ENCODE data around the gene PAX7.

PAX7 gene

DNA sequence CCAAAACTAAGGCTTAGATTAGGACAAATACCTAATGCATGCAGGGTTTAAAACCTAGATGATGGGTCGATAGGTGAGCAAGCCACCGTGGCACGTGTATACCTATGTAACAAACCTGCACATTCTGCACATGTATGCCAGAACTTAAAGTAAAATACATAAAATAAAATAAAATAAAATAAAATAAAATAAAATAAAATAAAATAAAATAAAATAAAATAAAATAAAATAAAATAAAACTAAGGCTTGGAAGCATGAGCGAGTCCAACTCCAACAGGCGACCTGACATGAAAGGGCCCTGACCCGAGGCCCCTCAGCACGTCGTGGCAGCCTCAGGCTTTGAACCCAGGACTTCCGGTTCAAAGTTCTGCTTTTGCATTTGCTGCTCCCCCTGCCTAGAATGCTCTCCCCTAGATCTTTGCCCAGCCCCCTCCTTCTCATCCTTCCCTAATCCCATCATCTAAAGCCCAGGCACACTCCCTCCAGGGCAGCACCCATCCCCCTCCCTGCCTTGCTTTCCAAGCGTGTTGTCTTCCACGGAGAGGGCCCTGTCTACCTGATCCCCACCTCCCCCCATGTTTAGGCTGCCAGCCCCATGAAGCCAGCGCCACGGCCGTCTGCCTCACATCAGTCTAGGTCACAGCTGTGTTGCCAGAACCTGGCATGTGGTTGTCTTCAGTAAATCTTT, 164.5 kb downstream of the PAX7 start:
- no peak for ATAC-seq (ENCODE audit: insufficient read depth, low read depth)
- Histone ChIP-seq H3K36me3 (ENCODE audit: insufficient read depth, low read length) (no peaks in the 10 kb centered on the region), H2AFZ (ENCODE audit: low read depth, low read length) (no peak overlapping the region), H4K20me1 (ENCODE audit: insufficient read depth, low read length) (no peaks in the 10 kb centered on the region), H3K27ac (ENCODE audit: low read length) (no peak overlapping the region), H3K9me3 (ENCODE audit: insufficient read depth, low read length, severe bottlenecking) (no peaks in the 10 kb centered on the region), H3K27me3 (ENCODE audit: insufficient read depth, low read length, poor library complexity) (no peaks in the 10 kb centered on the region), H3K4me3 (ENCODE audit: low read depth in 1 of 2, low read length in 2 of 2) (no peak overlapping the region), H3K9ac (ENCODE audit: low read depth, low read length) (no peak overlapping the region), H3K4me1 (ENCODE audit: insufficient read depth, low read length) (no peaks in the 10 kb centered on the region), H3K4me2 (ENCODE audit: insufficient read depth, low read length) (no peak overlapping the region), H3K79me2 (ENCODE audit: insufficient read depth, low read length) (no peaks in the 10 kb centered on the region)
- DNase-seq: no peak
- TF ChIP-seq, protein P1, sequence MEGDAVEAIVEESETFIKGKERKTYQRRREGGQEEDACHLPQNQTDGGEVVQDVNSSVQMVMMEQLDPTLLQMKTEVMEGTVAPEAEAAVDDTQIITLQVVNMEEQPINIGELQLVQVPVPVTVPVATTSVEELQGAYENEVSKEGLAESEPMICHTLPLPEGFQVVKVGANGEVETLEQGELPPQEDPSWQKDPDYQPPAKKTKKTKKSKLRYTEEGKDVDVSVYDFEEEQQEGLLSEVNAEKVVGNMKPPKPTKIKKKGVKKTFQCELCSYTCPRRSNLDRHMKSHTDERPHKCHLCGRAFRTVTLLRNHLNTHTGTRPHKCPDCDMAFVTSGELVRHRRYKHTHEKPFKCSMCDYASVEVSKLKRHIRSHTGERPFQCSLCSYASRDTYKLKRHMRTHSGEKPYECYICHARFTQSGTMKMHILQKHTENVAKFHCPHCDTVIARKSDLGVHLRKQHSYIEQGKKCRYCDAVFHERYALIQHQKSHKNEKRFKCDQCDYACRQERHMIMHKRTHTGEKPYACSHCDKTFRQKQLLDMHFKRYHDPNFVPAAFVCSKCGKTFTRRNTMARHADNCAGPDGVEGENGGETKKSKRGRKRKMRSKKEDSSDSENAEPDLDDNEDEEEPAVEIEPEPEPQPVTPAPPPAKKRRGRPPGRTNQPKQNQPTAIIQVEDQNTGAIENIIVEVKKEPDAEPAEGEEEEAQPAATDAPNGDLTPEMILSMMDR (IDR thresholded peaks at IDR 0.05; ENCODE audit: borderline replicate concordance, extremely low read depth, low read length, poor library complexity, severe bottlenecking): no peak
- TF ChIP-seq EZH2 (IDR thresholded peaks at IDR 0.05; ENCODE audit: borderline replicate concordance, low read depth, low read length, severe bottlenecking): no peak

DNA sequence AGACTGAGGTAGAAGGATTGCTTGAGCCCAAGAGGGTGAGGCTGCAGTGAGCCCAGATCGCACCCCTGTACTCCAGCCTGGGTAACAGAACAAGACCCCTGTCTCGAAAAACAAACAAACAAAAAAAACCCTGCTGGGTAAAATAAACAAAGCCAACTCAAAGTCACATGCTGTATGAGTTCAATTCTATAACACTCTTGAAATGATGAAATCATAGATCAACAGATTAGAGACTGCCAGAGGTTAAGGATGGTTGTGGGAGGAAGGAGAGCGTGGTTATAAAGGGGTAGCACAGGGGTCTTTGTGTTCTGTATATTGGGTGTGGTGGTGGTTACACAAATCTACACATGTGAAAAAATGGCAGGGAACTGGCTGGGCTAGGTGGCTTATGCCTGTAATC, 166.3 kb downstream of the PAX7 start:
- Histone ChIP-seq H3K4me1 (ENCODE audit: insufficient read depth, low read length) (no peaks in the 10 kb centered on the region), H3K27me3 (ENCODE audit: insufficient read depth, low read length, poor library complexity) (no peaks in the 10 kb centered on the region), H3K36me3 (ENCODE audit: insufficient read depth, low read length) (no peaks in the 10 kb centered on the region), H4K20me1 (ENCODE audit: insufficient read depth, low read length) (no peaks in the 10 kb centered on the region), H3K9me3 (ENCODE audit: insufficient read depth, low read length, severe bottlenecking) (no peaks in the 10 kb centered on the region), H3K4me3 (ENCODE audit: low read depth in 1 of 2, low read length in 2 of 2) (no peak overlapping the region), H3K27ac (ENCODE audit: low read length) (no peak overlapping the region), H3K4me2 (ENCODE audit: insufficient read depth, low read length) (no peak overlapping the region), H3K9ac (ENCODE audit: low read depth, low read length) (no peak overlapping the region), H2AFZ (ENCODE audit: low read depth, low read length) (no peak overlapping the region), H3K79me2 (ENCODE audit: insufficient read depth, low read length) (no peaks in the 10 kb centered on the region)
- ATAC-seq (ENCODE audit: insufficient read depth, low read depth) (no peak), DNase-seq (no peak)
- TF ChIP-seq, protein P1 (IDR thresholded peaks at IDR 0.05; ENCODE audit: borderline replicate concordance, extremely low read depth, low read length, poor library complexity, severe bottlenecking): no peak
- TF ChIP-seq EZH2 (IDR thresholded peaks at IDR 0.05; ENCODE audit: borderline replicate concordance, low read depth, low read length, severe bottlenecking): no peak
